Measurements from ENCODE around the gene ZMAT3.
"Not testable (repeated sequence)": the region's sequence is repeated elsewhere in the genome, so short reads cannot be mapped to it uniquely, and the experiment has no call there.

Gene ZMAT3
- total RNA-seq = 24.5 to 57.1 (median 34.6) reads per million in 9 experiments

- H3K4me1 Mint-ChIP-seq (ENCODE audit: low read depth in 2 of 2) = peaks cover 16 to 22% of the 10 kb centered on the region in 2 donors
- peak within 1 kb of the TSS; percentile 76 to 93 for H3K4me3 Mint-ChIP-seq
These were observed at the start of gene ZMAT3 for GRCh38 chr3:179071323-179072099. TSS of gene ZMAT3 (minus strand) at chr3:179071809. CDS start at chr3:179067752, 4,057 bp downstream.

GRCh38 chr3:179116816-179117215 is 45.2 kb upstream of the ZMAT3 start:
- no peaks in the 10 kb centered on the region for H3K4me1 Mint-ChIP-seq (ENCODE audit: low read depth in 2 of 2)
- DNase-seq = no peak
- no peaks in the 10 kb centered on the region for H3K9me3 Mint-ChIP-seq
- H3K36me3 Mint-ChIP-seq (ENCODE audit: insufficient read depth) = no peaks in the 10 kb centered on the region
- no peak for ATAC-seq (replicated peaks)
- peaks cover 33 to 38% of the 10 kb centered on the region in 2 donors for H3K27me3 Mint-ChIP-seq
- H3K4me3 Mint-ChIP-seq = no peak overlapping the region
- no peak overlapping the region for H3K27ac Mint-ChIP-seq

More at GRCh38 chr3:179071323-179072099, at the start of gene ZMAT3:
- ATAC-seq (replicated peaks) (peak; percentile 84), DNase-seq (peak; percentile 72 to 79 (median 76))
- no peaks in the 10 kb centered on the region for H3K27me3 Mint-ChIP-seq
- no peaks in the 10 kb centered on the region for H3K9me3 Mint-ChIP-seq
- H3K27ac Mint-ChIP-seq = peak within 1 kb of the TSS; percentile 24 to 90
- peaks cover 14% of the 10 kb centered on the region for H3K36me3 Mint-ChIP-seq (ENCODE audit: insufficient read depth)

GRCh38 chr3:179115444-179115843 is 43.8 kb upstream of the ZMAT3 start:
- H3K9me3 Mint-ChIP-seq, DNase-seq: not testable (repeated sequence)

GRCh38 chr3:179113903-179114302 is 42.3 kb upstream of the ZMAT3 start:
- Mint-ChIP-seq H3K27me3 (peaks cover 39 to 56% of the 10 kb centered on the region in 2 donors), H3K4me3 (no peak overlapping the region), H3K4me1 (ENCODE audit: low read depth in 2 of 2) (no peaks in the 10 kb centered on the region), H3K36me3 (ENCODE audit: insufficient read depth) (no peaks in the 10 kb centered on the region), H3K9me3 (peaks cover 0 to under 1% of the 10 kb centered on the region in 2 donors), H3K27ac (no peak overlapping the region)
- ATAC-seq (replicated peaks) = no peak
- DNase-seq = no peak

More at GRCh38 chr3:179115444-179115843, 43.8 kb upstream of the ZMAT3 start:
- not testable (repeated sequence) for H3K4me1 Mint-ChIP-seq (ENCODE audit: low read depth in 2 of 2); ATAC-seq (replicated peaks); H3K36me3 Mint-ChIP-seq (ENCODE audit: insufficient read depth); H3K4me3 Mint-ChIP-seq; H3K27ac Mint-ChIP-seq
- H3K27me3 Mint-ChIP-seq = peaks cover 33 to 45% of the 10 kb centered on the region in 2 donors

GRCh38 chr3:179108086-179108485 is 36.5 kb upstream of the ZMAT3 start:
- Mint-ChIP-seq H3K9me3 (peaks cover 0 to 1% of the 10 kb centered on the region in 2 donors), H3K27me3 (peaks cover 19 to 33% of the 10 kb centered on the region in 2 donors), H3K36me3 (ENCODE audit: insufficient read depth) (no peaks in the 10 kb centered on the region), H3K4me1 (ENCODE audit: low read depth in 2 of 2) (no peaks in the 10 kb centered on the region), H3K4me3 (no peak overlapping the region), H3K27ac (no peak overlapping the region)
- DNase-seq (no peak), ATAC-seq (replicated peaks) (no peak)

- Mint-ChIP-seq H3K4me1 (ENCODE audit: low read depth in 2 of 2) (no peaks in the 10 kb centered on the region), H3K4me3 (no peak overlapping the region), H3K36me3 (ENCODE audit: insufficient read depth) (no peaks in the 10 kb centered on the region), H3K9me3 (peaks cover 0 to 1% of the 10 kb centered on the region in 2 donors), H3K27ac (no peak overlapping the region), H3K27me3 (peaks cover 15 to 28% of the 10 kb centered on the region in 2 donors)
- no peak for ATAC-seq (replicated peaks)
- DNase-seq = no peak
These were observed 36.0 kb upstream of the ZMAT3 start for GRCh38 chr3:179107617-179108016.

GRCh38 chr3:179105881-179106280 is 34.3 kb upstream of the ZMAT3 start:
- no peak for DNase-seq
- Mint-ChIP-seq H3K36me3 (ENCODE audit: insufficient read depth) (no peaks in the 10 kb centered on the region), H3K4me3 (no peak overlapping the region), H3K27me3 (peaks cover 13 to 22% of the 10 kb centered on the region in 2 donors), H3K4me1 (ENCODE audit: low read depth in 2 of 2) (no peaks in the 10 kb centered on the region), H3K27ac (no peak overlapping the region), H3K9me3 (peaks cover 0 to 1% of the 10 kb centered on the region in 2 donors)
- no peak for ATAC-seq (replicated peaks)

- peaks cover 18 to 37% of the 10 kb centered on the region in 2 donors for H3K27me3 Mint-ChIP-seq
- H3K4me3 Mint-ChIP-seq = no peak overlapping the region
- ATAC-seq (replicated peaks) = no peak
- no peaks in the 10 kb centered on the region for H3K4me1 Mint-ChIP-seq (ENCODE audit: low read depth in 2 of 2)
- no peak for DNase-seq
- no peaks in the 10 kb centered on the region for H3K9me3 Mint-ChIP-seq
- no peak overlapping the region for H3K27ac Mint-ChIP-seq
- no peaks in the 10 kb centered on the region for H3K36me3 Mint-ChIP-seq (ENCODE audit: insufficient read depth)
These were observed 29.0 kb upstream of the ZMAT3 start for GRCh38 chr3:179100652-179101051.

- Mint-ChIP-seq H3K9me3 (no peaks in the 10 kb centered on the region), H3K27ac (no peak overlapping the region), H3K4me1 (ENCODE audit: low read depth in 2 of 2) (no peaks in the 10 kb centered on the region), H3K36me3 (ENCODE audit: insufficient read depth) (no peaks in the 10 kb centered on the region), H3K27me3 (peaks cover 18 to 37% of the 10 kb centered on the region in 2 donors), H3K4me3 (no peak overlapping the region)
- DNase-seq = no peak
- ATAC-seq (replicated peaks) = no peak
These were observed 26.9 kb upstream of the ZMAT3 start for GRCh38 chr3:179098388-179099077.

- H3K36me3 Mint-ChIP-seq (ENCODE audit: insufficient read depth) = no peaks in the 10 kb centered on the region
- DNase-seq (no peak), ATAC-seq (replicated peaks) (no peak)
- no peaks in the 10 kb centered on the region for H3K9me3 Mint-ChIP-seq
- no peak overlapping the region for H3K27ac Mint-ChIP-seq
- H3K4me3 Mint-ChIP-seq = no peak overlapping the region
- peaks cover 6 to 22% of the 10 kb centered on the region in 2 donors for H3K27me3 Mint-ChIP-seq
- peaks cover 0 to 4% of the 10 kb centered on the region in 2 donors for H3K4me1 Mint-ChIP-seq (ENCODE audit: low read depth in 2 of 2)
These were observed 22.2 kb upstream of the ZMAT3 start for GRCh38 chr3:179093807-179094206.

- Mint-ChIP-seq H3K27ac (no peak overlapping the region), H3K4me1 (ENCODE audit: low read depth in 2 of 2) (peaks cover 0 to 4% of the 10 kb centered on the region in 2 donors)
- peak; percentile 12 for ATAC-seq (replicated peaks)
These were observed 19.5 kb upstream of the ZMAT3 start for GRCh38 chr3:179091113-179091512.

GRCh38 chr3:179088306-179088705 is 16.7 kb upstream of the ZMAT3 start:
- Mint-ChIP-seq H3K27ac (no peak overlapping the region), H3K36me3 (ENCODE audit: insufficient read depth) (no peaks in the 10 kb centered on the region), H3K4me1 (ENCODE audit: low read depth in 2 of 2) (peaks cover 4 to 13% of the 10 kb centered on the region in 2 donors), H3K4me3 (no peak overlapping the region), H3K27me3 (no peaks in the 10 kb centered on the region), H3K9me3 (no peaks in the 10 kb centered on the region)
- no peak for ATAC-seq (replicated peaks)
- no peak for DNase-seq

More at GRCh38 chr3:179091113-179091512, 19.5 kb upstream of the ZMAT3 start:
- no peaks in the 10 kb centered on the region for H3K36me3 Mint-ChIP-seq (ENCODE audit: insufficient read depth)
- H3K9me3 Mint-ChIP-seq = no peaks in the 10 kb centered on the region
- peaks cover 0 to 2% of the 10 kb centered on the region in 2 donors for H3K27me3 Mint-ChIP-seq
- no peak for DNase-seq
- no peak overlapping the region for H3K4me3 Mint-ChIP-seq

GRCh38 chr3:179083977-179084376 is 12.4 kb upstream of the ZMAT3 start:
- Mint-ChIP-seq H3K27me3 (no peaks in the 10 kb centered on the region), H3K4me3 (peak overlapping the region; percentile 47 to 56), H3K4me1 (ENCODE audit: low read depth in 2 of 2) (peaks cover 4 to 10% of the 10 kb centered on the region in 2 donors), H3K36me3 (ENCODE audit: insufficient read depth) (no peaks in the 10 kb centered on the region), H3K9me3 (no peaks in the 10 kb centered on the region), H3K27ac (peak overlapping the region in 1 of 2 donors; percentile 78)
- ATAC-seq (replicated peaks) (no peak), DNase-seq (no peak)

All from effector memory CD8-positive, alpha-beta T cell (primary cell).